GM18526 (cell line): ENCODE data around the gene DCN.

Source experiments
- POLR2A ChIP-seq: IDR thresholded peaks from 3 replicates; pipeline ENCODE4 v1.6.1; 2011; ENCODE audit not compliant: insufficient read length; ENCODE audit errors: extremely low read depth

Gene DCN

GRCh38 chr12:91182636-91183455, at the start of gene DCN:
Gene DCN (minus strand): TSS chr12:91182817. CDS start chr12:91178552, 4,265 bp downstream.
- no peak for TF ChIP-seq POLR2A

- no peak for TF ChIP-seq POLR2A
These were observed 48.2 kb upstream of the DCN start for GRCh38 chr12:91230841-91231240.

- no peak for TF ChIP-seq POLR2A
These were observed 44.3 kb upstream of the DCN start for GRCh38 chr12:91226951-91227350.

- TF ChIP-seq POLR2A: no peak
These were observed 42.7 kb upstream of the DCN start for GRCh38 chr12:91225316-91225715.

GRCh38 chr12:91224401-91224800, 41.8 kb upstream of the DCN start:
- no peak for TF ChIP-seq POLR2A

GRCh38 chr12:91222746-91223145, 40.1 kb upstream of the DCN start:
- TF ChIP-seq POLR2A: no peak

GRCh38 chr12:91219919-91220318, 37.3 kb upstream of the DCN start:
- no peak for TF ChIP-seq POLR2A

GRCh38 chr12:91219511-91219910, 36.9 kb upstream of the DCN start:
- TF ChIP-seq POLR2A: no peak

- no peak for TF ChIP-seq POLR2A
These were observed 34.3 kb upstream of the DCN start for GRCh38 chr12:91216871-91217270.

GRCh38 chr12:91215940-91216454, 33.4 kb upstream of the DCN start:
- no peak for TF ChIP-seq POLR2A

GRCh38 chr12:91211866-91212265, 29.2 kb upstream of the DCN start:
- TF ChIP-seq POLR2A: no peak

GRCh38 chr12:91210618-91211017, 28.0 kb upstream of the DCN start:
- TF ChIP-seq POLR2A: no peak

- no peak for TF ChIP-seq POLR2A
These were observed 27.5 kb upstream of the DCN start for GRCh38 chr12:91210144-91210543.

GRCh38 chr12:91205811-91206210, 23.2 kb upstream of the DCN start:
- no peak for TF ChIP-seq POLR2A

- no peak for TF ChIP-seq POLR2A
These were observed 21.8 kb upstream of the DCN start for GRCh38 chr12:91204421-91204820.

GRCh38 chr12:91203610-91204009, 21.0 kb upstream of the DCN start:
- no peak for TF ChIP-seq POLR2A

GRCh38 chr12:91202390-91202789, 19.8 kb upstream of the DCN start:
- no peak for TF ChIP-seq POLR2A
